GM18520 (cell line): ENCODE results near the gene ADAMTSL3.
"Not testable (repeated sequence)": the region's sequence is repeated elsewhere in the genome, so short reads cannot be mapped to it uniquely, and the experiment has no call there.

Experiments used
- ATAC-seq: cut with Tn5 transposase; IDR thresholded peaks from one replicate; pipeline ENCODE4 v1.9.1; 2021; ENCODE audit not compliant: unreplicated experiment

The ADAMTSL3 gene

DNA sequence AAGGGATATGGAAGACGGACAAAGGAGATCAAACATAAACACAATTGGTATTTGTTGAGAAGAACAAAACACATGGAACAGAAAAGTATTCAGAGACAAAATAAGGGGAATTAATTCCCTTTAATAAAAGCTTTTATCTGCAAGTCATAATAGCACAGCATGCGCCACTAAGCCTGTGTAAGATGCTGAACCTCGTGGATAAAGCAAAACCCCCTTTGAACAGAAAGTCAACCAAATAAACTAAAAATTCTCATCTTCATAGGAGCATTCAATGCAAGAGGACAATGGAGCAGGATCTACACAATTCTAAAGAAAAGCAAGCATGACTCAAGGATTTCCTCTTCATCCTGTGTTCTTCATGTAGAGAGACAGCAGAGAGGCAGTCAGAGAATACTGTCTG lies 307.4 kb downstream of the ADAMTSL3 start:
- no peak for ATAC-seq

DNA sequence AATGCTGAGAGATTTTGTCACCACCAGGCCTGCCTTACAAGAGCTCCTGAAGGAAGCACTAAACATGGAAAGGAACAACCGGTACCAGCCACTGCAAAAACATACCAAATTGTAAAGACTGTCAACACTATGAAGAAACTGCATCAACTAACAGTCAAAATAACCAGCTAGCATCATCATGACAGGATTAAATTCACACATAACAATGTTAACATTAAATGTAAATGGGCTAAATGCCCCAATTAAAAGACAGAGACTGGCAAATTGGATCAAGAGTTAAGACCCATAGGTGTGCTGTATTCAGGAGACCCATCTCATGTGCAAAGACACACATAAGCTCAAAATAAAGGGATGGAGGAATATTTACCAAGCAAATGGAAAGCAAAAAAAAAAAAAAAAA lies 311.0 kb downstream of the ADAMTSL3 start:
- not testable (repeated sequence) for ATAC-seq

DNA sequence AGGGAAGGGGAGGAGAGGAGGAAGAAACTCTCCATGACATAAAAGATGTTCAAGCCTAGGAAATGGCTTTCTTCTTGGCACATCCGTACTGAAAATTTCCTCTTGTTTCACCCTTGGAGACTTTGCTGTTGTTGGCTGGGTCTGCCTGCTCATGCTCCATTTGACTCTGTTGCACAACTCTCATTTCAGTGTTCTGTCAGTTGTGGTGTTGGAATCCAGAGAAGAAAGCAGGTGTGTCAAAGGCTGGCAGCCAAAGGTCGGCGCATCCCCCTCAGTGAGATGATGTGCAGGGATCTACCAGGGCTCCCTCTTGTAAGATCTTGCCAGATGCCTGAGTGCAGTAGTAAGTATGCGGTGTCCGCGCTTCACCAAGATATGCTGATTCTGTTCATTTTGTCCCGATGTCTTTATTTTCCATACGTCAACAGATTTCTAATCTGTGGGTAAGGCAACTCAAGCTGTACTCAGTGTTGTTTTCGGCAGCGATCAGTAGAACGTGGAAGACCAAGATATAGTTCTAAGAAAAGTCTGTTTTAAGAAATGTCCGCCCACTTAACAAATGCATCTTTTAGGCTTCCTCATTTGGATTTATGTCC lies 316.5 kb downstream of the ADAMTSL3 start:
- no peak for ATAC-seq

DNA sequence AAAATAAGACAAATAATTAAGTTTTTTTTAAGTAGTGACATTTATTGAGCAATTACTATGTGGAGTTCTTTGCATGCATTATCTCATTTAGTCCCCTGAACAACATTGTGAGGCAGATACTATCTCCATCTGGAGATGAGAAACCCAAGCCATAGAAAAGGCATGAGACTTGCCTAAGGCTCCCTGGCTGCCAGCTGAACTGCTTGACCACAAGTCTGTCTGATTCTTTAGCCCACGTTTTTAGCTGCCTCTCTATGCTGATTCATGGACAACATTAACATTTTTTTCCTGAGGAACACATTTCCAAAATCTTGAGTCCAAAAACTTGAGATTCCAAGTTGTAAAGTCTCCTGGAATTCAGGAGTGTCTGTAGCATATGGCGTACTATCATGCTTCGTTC lies 318.1 kb downstream of the ADAMTSL3 start:
- ATAC-seq, result no peak

DNA sequence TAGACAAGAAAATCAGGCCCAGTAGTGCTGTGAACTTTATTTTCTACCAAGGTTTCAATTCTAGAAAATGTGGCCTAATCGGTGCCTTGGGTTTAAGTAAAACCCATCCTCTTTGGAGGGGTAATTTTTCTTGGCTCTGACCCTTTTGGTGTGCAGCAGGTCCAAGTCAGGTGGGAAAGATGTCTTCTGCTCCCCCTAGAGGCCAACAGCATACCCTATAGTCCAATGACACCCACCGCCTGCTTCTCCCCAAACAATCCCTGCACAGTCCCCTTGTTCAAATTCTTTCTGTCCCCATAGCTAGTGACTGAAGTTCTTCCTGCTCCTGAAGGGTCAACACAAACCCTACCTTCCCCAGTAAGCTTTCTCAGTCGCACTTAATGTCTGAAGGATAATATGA lies 319.9 kb downstream of the ADAMTSL3 start:
- ATAC-seq, result no peak

DNA sequence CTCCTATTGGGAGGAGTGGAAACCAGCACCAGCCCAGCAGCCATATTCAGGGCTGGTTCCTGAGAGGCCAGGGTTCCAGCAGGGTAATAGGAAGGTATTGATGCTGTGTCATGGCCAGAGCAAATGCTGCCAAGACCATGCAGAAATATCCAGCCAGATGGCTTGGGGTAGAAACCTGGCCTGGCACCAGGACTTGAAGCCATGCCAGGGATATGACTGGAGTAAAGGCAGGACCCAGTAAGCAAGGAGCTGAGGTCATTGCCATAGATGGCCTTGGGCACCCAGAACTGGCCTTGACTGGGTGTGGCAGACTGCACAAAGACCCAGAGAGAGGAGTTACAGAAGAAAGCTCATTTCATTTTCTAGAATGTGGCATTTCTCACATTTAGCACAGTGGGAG lies 324.1 kb downstream of the ADAMTSL3 start:
- ATAC-seq, result no peak

DNA sequence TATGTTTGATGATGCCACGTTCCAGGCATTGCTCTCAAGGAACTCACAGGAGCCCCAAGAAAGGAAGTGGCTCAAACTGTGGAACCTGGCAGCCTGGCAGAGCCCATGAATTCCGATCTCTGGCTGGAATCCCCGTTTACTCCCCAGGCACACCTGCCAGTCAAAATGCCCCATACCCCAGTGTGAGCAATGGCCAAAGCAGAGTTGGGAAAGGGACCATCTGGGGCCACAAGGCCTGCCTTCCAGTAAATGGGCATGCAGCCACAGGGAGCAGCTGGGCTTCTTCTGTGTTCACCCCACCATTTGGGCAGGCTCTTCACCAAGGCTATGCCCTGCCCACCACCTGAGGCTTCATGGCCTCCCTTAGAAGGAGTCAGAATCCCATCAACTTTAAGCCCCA lies 324.7 kb downstream of the ADAMTSL3 start:
- no peak for ATAC-seq

DNA sequence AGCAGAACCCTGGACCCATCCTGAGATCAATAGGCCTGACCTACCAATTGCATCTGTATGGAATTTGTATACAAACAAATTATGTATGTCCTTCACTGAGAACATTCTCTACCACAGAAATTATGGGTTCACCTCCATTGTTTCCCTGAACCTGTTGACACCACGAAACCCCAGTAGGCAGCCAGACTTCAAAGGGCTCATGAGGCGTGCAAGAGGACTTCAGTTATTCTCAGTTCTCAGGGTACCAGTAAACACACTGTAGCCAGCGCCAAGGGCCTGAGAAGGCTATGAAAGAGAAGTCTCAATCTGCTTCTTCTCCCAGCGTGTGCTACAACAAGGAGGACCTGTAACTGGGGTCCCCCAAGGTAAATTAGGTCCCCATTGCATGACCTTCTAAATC lies 326.7 kb downstream of the ADAMTSL3 start:
- ATAC-seq, result no peak

DNA sequence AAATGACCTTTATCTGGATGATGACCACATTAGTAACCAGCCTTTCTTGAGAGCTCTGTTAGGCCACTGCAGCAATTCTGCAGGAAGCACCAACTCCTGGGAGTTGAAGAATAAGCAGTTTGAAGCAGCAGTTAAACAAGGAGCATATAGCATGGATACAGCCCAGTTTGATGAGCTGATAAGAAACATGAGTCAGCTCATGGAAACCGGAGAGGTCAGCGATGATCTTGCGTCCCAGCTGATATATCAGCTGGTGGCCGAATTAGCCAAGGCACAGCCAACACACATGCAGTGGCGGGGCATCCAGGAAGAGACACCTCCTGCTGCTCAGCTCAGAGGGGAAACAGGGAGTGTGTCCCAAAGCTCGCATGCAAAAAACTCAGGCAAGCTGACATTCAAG lies 328.8 kb downstream of the ADAMTSL3 start:
- no peak for ATAC-seq

DNA sequence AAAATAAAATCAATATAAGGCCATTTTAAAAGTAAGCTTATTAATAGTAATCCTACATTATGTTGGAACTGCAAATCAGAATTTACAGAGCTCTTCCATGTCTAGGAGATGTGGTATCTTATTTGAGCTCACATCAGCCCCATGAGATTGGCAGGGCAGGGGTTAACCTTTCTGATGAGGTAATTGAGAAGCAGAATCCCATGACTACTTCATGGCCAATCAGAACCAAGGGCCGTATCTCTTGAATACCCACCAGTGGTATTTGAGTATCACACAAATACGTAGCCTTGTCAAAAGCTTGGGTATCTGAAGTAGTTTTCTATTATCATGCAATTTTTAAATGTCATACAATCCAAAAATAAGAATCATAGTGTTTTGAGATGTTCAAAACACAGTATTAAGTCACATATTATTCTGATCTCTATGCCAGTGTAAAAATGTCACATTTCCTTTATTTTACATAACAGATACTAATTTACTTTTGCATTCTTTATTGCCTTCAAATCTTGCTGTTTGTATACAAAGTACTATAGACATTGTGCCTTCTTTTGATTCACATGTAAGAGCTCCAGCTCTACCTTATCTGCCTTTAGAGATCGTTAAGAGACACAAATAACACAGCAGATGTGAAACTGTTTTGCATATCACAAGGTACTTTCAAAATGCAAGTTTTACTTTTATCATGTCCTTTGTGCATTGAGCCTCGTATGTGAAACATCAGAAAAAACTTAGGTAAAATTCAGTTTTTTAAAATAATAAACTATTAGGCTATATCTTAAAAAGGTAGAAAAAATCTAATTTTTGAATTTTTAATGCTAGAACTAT lies 329.9 kb downstream of the ADAMTSL3 start:
- no peak for ATAC-seq

DNA sequence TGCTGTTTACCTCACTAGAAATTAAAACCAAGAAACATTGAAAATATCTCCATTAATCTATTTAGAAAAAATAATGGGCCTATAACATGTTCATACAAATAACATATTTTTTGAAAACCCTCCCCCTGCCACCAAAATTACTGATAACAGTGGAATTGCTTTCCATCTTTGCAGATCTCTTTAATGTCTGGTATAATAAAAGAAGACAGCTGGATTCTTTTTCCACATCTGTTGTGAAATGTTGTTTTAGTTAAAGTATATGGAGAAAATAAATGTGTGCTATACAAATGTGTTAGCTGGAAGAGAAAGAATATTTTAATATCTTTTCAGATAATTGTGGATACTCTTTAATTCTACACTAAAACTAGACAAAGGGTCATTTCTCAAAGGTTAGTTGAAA lies 330.7 kb downstream of the ADAMTSL3 start:
- no peak for ATAC-seq

DNA sequence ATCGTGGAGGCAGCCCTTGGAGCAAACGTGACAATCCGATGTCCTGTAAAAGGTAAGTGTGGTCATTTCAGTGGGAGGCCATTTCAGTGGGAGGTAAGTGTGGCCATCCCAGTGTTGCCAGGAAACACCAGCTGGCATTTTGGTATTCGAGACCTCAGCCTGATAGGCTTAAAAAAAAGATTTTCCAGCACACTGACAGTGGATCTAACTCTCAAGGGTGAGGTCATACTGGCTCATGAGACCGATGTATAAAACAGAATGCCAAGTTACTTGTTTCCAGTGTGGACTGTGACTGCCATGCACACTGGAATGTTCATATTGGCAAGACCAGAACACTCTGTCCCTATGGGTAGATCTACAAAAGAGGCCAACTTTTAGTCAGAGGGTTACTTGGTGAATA lies 337.2 kb downstream of the ADAMTSL3 start:
- no peak for ATAC-seq

DNA sequence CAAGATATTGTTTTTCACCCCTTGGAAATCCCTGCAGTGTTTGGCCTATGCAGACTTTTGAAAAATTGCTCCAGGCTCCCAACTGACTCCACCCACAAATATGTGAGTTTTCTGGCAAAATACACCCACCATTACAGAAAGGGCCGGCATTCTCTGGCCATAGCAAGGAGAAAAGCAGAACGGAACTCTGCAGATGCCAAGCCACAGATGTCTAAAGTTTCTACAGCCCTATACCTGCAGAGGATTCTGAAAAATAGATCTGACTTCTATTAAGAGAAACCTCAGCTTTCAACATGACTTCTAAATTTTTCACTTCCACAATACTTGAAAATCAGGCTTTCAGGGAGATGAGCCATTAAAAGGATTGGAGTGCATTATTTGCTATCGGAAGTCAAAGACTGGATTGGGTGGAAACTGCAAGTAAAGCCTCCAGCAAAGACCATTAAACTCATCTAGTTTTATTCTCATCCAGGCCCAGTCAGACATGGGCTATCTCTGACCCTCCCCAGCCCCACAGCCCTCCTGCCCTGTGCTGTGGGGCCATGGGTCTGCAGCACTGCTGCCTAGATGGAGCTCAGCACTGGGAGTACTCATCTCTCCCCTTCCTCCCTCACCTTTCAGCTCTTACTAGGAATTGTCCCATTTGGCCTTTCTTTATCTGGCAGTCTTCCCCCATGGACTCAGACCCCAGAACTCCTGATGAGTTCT lies 338.6 kb downstream of the ADAMTSL3 start:
- no peak for ATAC-seq

DNA sequence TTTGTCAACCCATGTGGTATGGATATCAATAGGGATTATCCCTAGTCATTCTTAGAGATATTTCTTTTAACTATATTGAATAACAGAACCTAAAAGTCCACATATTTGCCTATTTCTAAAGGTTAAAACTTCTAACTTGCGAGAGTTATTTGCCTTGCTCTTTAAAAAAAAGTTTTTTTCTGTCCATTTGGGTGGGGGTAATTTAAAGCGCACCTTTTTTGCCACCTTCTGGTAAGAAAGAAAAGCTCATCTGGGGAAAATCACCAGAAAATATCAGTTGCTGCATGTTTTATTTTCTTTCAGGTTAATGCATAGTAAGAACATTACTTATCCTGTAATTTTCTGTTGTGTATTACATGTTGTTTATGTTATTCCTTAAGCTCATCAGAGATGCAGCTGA lies 339.7 kb downstream of the ADAMTSL3 start:
- no peak for ATAC-seq

DNA sequence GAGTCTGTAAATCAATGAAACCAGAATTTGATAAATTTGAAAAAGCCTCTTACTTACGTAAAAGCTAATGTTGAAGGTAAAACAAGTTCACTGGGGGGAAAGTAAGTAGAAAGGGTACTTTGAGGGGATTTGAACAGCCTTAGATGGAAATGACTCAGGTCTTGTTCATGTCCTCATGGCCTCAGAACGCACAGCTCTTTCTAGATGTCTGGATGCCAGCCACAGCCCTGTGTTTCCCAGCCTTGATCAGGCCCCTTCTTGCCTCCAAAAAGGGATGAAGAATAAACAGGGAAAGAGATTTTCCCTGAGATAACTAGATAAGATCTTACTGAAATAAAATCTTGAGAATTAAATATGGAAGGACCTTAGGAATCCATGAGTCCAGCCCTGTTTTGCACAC lies 344.6 kb downstream of the ADAMTSL3 start:
- no peak for ATAC-seq

DNA sequence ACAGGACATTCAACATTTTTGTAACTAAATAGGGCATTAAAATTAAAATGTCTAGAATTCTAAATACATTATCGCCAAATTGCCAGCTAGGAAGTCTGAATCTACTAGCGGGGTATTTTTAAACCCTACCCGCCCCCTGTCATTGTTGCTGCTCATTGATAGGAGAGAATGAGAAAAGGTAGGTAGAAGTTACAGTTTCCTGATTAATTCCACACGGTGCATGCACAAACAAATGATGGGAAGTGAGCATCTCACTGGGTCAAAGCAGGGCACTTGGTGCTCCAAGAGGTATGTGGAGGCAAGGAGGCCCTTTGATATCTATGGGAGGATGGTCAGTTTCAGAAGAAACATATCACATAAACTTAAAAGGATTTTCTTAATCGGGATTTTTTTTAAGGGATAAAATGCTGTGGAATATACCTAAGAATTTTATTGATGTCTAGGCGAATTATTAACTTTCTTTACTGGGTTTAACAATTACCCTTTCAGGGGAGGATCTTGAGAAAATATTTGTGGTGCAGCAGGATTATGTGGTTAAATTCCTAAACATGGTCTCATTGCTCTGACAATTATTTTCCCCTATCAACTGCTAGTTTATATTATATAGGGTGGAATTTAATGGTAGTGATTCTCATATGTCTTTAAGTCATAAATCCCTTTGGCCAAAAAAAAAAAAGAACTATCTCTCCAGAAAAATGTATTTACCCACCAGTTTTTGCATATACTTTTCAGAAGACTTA lies 345.6 kb downstream of the ADAMTSL3 start:
- no peak for ATAC-seq

DNA sequence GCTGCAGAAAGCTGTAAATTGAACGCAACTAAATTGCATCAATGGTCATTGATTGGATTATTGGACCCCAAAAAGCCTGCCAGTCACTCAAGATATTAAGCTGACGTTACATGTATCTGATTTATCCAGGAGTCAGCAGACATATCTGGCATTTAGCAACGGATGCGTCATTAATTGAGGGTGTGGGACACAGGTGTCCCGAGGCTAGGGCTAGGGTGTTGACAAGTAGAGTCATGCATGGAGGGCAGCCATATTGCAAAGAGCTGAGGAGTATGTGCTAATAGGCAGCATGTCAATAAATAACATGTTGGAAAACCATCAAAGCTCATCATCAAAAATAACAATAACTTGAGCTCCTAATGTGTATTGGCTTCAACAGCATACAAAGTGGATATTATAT lies 347.1 kb downstream of the ADAMTSL3 start:
- ATAC-seq, result no peak

DNA sequence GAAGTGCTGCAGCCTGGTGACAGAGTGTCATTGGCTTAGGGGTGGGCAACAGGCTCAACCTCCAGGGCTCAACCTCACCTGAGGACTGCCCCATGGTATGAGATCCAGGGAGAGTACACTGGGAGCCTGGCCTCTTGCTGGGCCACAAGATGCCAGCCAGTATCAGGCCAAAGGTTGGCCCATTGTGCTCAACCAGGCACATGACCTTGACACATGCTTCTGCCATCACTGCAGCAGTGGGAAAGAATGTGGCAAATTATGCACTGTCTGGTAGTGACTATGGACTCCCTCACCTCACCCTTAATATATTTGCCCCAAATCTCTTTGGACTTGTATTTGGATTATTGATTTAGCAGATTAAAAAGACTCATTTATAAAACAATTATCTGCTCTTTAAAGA lies 347.7 kb downstream of the ADAMTSL3 start:
- ATAC-seq, result no peak

DNA sequence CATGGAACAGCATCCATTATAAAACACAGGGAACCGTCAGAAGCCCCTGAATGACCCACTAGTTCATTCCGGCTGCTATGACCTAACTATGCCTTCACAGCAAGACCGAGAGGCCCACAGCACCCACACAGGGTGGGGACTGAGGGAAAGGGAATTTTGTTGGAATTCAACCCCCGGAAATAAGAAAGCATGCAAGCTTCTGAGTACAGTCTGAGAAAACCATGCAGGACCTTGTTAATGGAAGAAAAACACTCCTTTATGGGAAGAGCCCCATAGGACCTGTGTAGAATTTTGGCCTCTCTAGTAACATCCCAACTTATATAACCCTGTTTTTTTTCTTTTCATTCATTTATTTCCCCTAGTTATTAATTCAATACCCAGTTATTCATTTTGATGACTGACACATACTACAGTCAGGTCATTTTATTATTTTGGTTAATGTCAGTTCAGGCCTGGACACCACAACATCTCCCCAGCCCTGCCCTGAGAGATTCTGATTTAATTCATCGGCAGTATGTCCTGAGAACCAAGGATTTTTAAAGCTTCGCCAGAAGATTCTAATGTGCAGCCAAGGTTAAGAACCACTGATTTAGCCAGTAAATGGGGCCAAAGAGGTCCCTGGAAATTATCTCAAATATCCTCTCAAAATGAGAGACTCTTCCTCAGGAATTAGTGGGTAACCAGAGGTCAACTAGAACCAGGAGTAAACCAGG lies 350.0 kb downstream of the ADAMTSL3 start:
- no peak for ATAC-seq

DNA sequence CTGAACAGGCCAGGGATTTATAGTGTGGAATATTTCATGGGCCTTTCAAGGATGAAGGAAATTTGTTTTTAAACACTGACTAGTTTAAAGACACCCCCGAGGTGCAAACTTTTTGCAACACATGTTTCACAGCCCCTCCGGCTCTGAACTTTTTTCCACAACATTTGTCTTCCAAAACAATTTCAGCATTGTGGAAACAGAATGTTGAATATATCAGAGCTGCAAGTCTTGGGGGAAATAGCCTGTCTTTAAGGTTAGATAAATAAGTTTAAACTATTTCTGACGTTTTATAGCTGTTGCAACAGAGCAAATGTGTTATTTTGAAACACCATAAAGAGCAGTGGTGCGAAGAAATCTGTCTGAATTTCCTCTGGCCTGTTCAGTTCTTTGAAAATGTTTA lies 352.5 kb downstream of the ADAMTSL3 start:
- no peak for ATAC-seq

DNA sequence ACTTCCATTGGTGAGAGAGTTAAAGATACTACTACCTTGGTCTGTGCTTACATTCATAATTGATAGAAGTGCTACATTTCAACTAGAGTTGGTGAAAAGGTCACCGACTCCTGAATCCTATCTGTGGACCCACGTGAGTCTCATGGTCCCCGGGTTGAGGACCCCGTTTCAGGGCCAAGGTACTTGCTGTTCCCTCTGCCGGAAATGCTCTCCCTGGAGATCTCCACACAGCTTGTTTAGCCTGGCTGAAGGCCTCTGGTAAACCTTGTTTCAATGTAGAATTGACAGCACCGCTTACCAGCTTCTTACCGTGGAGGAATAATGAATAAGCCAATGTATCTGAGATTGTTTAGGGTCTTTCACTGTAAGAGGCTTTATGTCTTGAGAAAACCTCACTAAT lies 355.7 kb downstream of the ADAMTSL3 start:
- ATAC-seq, result no peak
